HG03575 (cell line): ENCODE data around the gene TEX101.
"Not testable (repeated sequence)": the region's sequence is repeated elsewhere in the genome, so short reads cannot be mapped to it uniquely, and the experiment has no call there.

Experiments
- ATAC-seq: cut with Tn5 transposase; IDR thresholded peaks from one replicate; pipeline ENCODE4 v1.9.1; 2021; ENCODE audit not compliant: unreplicated experiment, insufficient number of reproducible peaks, low FRiP score; ENCODE audit errors: extremely low read depth

TEX101 gene

GRCh38 chr19:43444091-43444490 is 29.4 kb downstream of the TEX101 start:
- not testable (repeated sequence) for ATAC-seq

GRCh38 chr19:43444531-43445287 is 30.0 kb downstream of the TEX101 start:
- no peak for ATAC-seq

- no peak for ATAC-seq
Measured at GRCh38 chr19:43445426-43445825, 30.7 kb downstream of the TEX101 start.

- ATAC-seq = no peak
Measured at GRCh38 chr19:43446746-43447489, 32.2 kb downstream of the TEX101 start.

- ATAC-seq = no peak
Measured at GRCh38 chr19:43447655-43448054, 33.0 kb downstream of the TEX101 start.

GRCh38 chr19:43450545-43450997 is 35.9 kb downstream of the TEX101 start:
- no peak for ATAC-seq

GRCh38 chr19:43452582-43452981 is 37.9 kb downstream of the TEX101 start:
- ATAC-seq = no peak

GRCh38 chr19:43454031-43454430 is 39.3 kb downstream of the TEX101 start:
- ATAC-seq = no peak

- no peak for ATAC-seq
Measured at GRCh38 chr19:43455321-43456113, 40.8 kb downstream of the TEX101 start.

GRCh38 chr19:43457809-43458208 is 43.1 kb downstream of the TEX101 start:
- ATAC-seq = no peak

- ATAC-seq = no peak
Measured at GRCh38 chr19:43460362-43461016, 45.8 kb downstream of the TEX101 start.

- ATAC-seq = no peak
Measured at GRCh38 chr19:43461303-43461702, 46.6 kb downstream of the TEX101 start.

GRCh38 chr19:43462383-43462782 is 47.7 kb downstream of the TEX101 start:
- ATAC-seq = no peak

- no peak for ATAC-seq
Measured at GRCh38 chr19:43462785-43463380, 48.2 kb downstream of the TEX101 start.

GRCh38 chr19:43463381-43464133 is 48.9 kb downstream of the TEX101 start:
- no peak for ATAC-seq

GRCh38 chr19:43464134-43464775 is 49.6 kb downstream of the TEX101 start:
- ATAC-seq = no peak

- ATAC-seq = no peak
Measured at GRCh38 chr19:43465468-43466120, 50.9 kb downstream of the TEX101 start, which contains the start of gene LYPD3. Gene LYPD3, minus strand, starts transcription at chr19:43465608. Its CDS starts 37 bp downstream, at chr19:43465571.
